Measurements from ENCODE around the gene SLC35B1.

DNA sequence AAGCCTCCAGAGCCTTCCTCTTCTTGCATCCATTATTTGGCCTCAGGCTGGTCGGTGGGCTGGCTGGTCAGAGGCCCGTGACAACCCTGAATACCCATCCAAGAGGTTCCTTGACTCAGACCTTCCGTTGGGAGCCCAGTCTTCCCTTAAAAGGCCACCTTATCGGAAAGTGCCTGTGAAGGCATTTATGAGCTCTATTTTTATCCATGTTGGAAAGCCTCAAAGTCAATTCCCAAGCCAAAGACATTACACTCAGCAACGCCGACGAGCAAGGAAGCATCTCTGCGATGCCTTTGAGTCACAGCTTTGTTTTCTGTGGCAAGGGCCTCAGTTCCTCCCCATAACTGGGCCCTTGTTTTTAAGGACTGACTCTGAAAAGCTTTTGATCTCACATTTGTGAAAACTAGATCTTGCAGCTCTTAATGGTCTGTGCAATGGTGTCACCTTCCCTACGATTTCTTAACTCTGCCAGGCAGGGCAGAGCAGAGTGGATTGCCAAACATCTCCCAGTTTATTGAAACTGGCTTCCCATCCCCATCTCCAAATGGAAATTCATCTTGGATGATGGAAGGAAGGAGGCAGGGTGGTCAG is 16.6 kb downstream of the SLC35B1 start:
- TF ChIP-seq CTCF (IDR thresholded peaks at IDR 0.05) (no peak), POLR2A (IDR thresholded peaks at IDR 0.05) (no peak)
